H9 (cell line): Measurements from ENCODE around the gene SLC35F6. TPM values are rescaled to one million over a fixed set of nuclear protein-coding genes. Genes with fewer than 3 reads are reported as not detected.

Source experiments
- DNase-seq: peaks from one replicate; pipeline ENCODE4 v3.0.0-alpha.2; 2017
- H2AFZ ChIP-seq: one replicate; pipeline ENCODE4 v1.6.1; 2013; ENCODE audit warnings: mild to moderate bottlenecking, low read length, control low read depth, moderate library complexity
- H2AK5ac ChIP-seq: 2 replicates; pipeline ENCODE4 v1.6.1; 2013; ENCODE audit warnings: low read length, control low read depth, mixed read lengths; ENCODE audit not compliant: insufficient read length
- H2BK120ac ChIP-seq: one replicate; pipeline ENCODE4 v1.6.1; 2013; ENCODE audit warnings: low read depth, mild to moderate bottlenecking, low read length, control low read depth, inconsistent platforms; ENCODE audit not compliant: poor library complexity, severe bottlenecking
- H2BK12ac ChIP-seq: 2 replicates; pipeline ENCODE4 v1.6.1; 2013; ENCODE audit warnings: low read length, control low read depth, mixed read lengths, low read depth; ENCODE audit not compliant: insufficient read length
- H2BK15ac ChIP-seq: 2 replicates; pipeline ENCODE4 v1.6.1; 2013; ENCODE audit warnings: low read depth, low read length, control low read depth
- H2BK20ac ChIP-seq: one replicate; pipeline ENCODE4 v1.6.1; 2013; ENCODE audit warnings: low read depth, mild to moderate bottlenecking, low read length, control low read depth, inconsistent platforms; ENCODE audit not compliant: poor library complexity, severe bottlenecking
- H2BK5ac ChIP-seq: 2 replicates; pipeline ENCODE4 v1.6.1; 2013; ENCODE audit warnings: low read length, control low read depth, mixed read lengths; ENCODE audit not compliant: insufficient read length
- H3K14ac ChIP-seq: 2 replicates; pipeline ENCODE4 v1.6.1; 2013; ENCODE audit warnings: low read length, control low read depth; ENCODE audit not compliant: insufficient read depth
- H3K18ac ChIP-seq: 2 replicates; pipeline ENCODE4 v1.6.1; 2013; ENCODE audit warnings: low read depth, mild to moderate bottlenecking, mixed read lengths, low read length, control low read depth; ENCODE audit not compliant: insufficient read length
- H3K23ac ChIP-seq: 2 replicates; pipeline ENCODE4 v1.6.1; 2013; ENCODE audit warnings: low read length, control low read depth, mixed read lengths, low read depth; ENCODE audit not compliant: insufficient read length
- H3K23me2 ChIP-seq: 2 replicates; pipeline ENCODE4 v1.6.1; 2013; ENCODE audit warnings: low read depth, mild to moderate bottlenecking, mixed read lengths, low read length, control low read depth; ENCODE audit not compliant: insufficient read length, poor library complexity, severe bottlenecking
- H3K27ac ChIP-seq: 2 replicates; pipeline ENCODE4 v1.5.1; 2013; ENCODE audit warnings: low read length, control low read depth, mixed read lengths, low read depth; ENCODE audit not compliant: insufficient read length
- H3K27me3 ChIP-seq: 2 replicates; pipeline ENCODE4 v1.6.1; 2013; ENCODE audit warnings: low read length, control low read depth, inconsistent platforms; ENCODE audit not compliant: insufficient read depth
- H3K4ac ChIP-seq: 2 replicates; pipeline ENCODE4 v1.6.1; 2013; ENCODE audit warnings: low read depth, mild to moderate bottlenecking, control low read depth, inconsistent platforms, low read length, moderate library complexity
- H3K4me1 ChIP-seq: 2 replicates; pipeline ENCODE4 v1.6.1; 2013; ENCODE audit warnings: low read length, control low read depth, inconsistent platforms; ENCODE audit not compliant: insufficient read depth
- H3K4me2 ChIP-seq: 2 replicates; pipeline ENCODE4 v1.6.1; 2013; ENCODE audit warnings: low read length, control low read depth, mixed read lengths; ENCODE audit not compliant: insufficient read length, insufficient read depth
- H3K56ac ChIP-seq: 2 replicates; pipeline ENCODE4 v1.6.1; 2013; ENCODE audit warnings: low read depth, mild to moderate bottlenecking, mixed read lengths, low read length, control low read depth; ENCODE audit not compliant: insufficient read length
- H3K79me1 ChIP-seq: 2 replicates; pipeline ENCODE4 v1.6.1; 2013; ENCODE audit warnings: low read depth, mild to moderate bottlenecking, moderate library complexity, low read length, control low read depth, inconsistent platforms; ENCODE audit not compliant: insufficient read depth, poor library complexity, severe bottlenecking
- H3K79me2 ChIP-seq: 2 replicates; pipeline ENCODE4 v1.6.1; 2013; ENCODE audit warnings: low read length, control low read depth, inconsistent platforms; ENCODE audit not compliant: insufficient read depth
- H3K9ac ChIP-seq: 2 replicates; pipeline ENCODE4 v1.6.1; 2013; ENCODE audit warnings: low read length, control low read depth, mixed read lengths; ENCODE audit not compliant: insufficient read length; ENCODE audit errors: extremely low read depth
- H3K9me3 ChIP-seq: one replicate; pipeline ENCODE4 v1.6.1; 2013; ENCODE audit warnings: low read depth, low read length, inconsistent platforms; ENCODE audit not compliant: control insufficient read depth
- H3T11ph ChIP-seq: one replicate; pipeline ENCODE4 v1.6.1; 2013; ENCODE audit warnings: mild to moderate bottlenecking, low read length, control low read depth, inconsistent platforms
- H4K20me1 ChIP-seq: one replicate; pipeline ENCODE4 v1.6.1; 2013; ENCODE audit not compliant: control insufficient read depth, insufficient read length, insufficient read depth
- H4K5ac ChIP-seq: 2 replicates; pipeline ENCODE4 v1.6.1; 2013; ENCODE audit warnings: low read depth, mild to moderate bottlenecking, mixed read lengths, low read length, control low read depth; ENCODE audit not compliant: insufficient read length
- H4K8ac ChIP-seq: replicated peaks from 2 replicates; pipeline ENCODE4 v1.6.1; 2013; ENCODE audit warnings: low read length, control low read depth, mixed read lengths, low read depth; ENCODE audit not compliant: insufficient read length
- H4K91ac ChIP-seq: 2 replicates; pipeline ENCODE4 v1.6.1; 2013; ENCODE audit warnings: low read depth, mild to moderate bottlenecking, moderate library complexity, mixed read lengths, low read length, control low read depth; ENCODE audit not compliant: insufficient read length
- H3K27ac Mint-ChIP-seq, 3 experiments: 2 replicates in 2 of 3; 3 replicates in 1 of 3; pipeline ENCODE4 v1.8.0; 2020 to 2021; ENCODE audit warnings: mixed read lengths in 3 of 3, mild to moderate bottlenecking in 1 of 3, moderate library complexity in 1 of 3
- H3K27me3 Mint-ChIP-seq: 2 replicates; pipeline ENCODE4 v1.8.0; 2021; ENCODE audit warnings: low read depth, mild to moderate bottlenecking, moderate library complexity, mixed read lengths
- H3K36me3 Mint-ChIP-seq, 3 experiments: 2 replicates in 2 of 3; 3 replicates in 1 of 3; pipeline ENCODE4 v1.8.0; 2020 to 2021; ENCODE audit warnings: low read depth in 3 of 3, mixed read lengths in 3 of 3; ENCODE audit not compliant: insufficient read depth in 1 of 3
- H3K4me1 Mint-ChIP-seq, 2 experiments: 2 replicates each; pipeline ENCODE4 v1.8.0; 2020; ENCODE audit warnings: mixed read lengths in 2 of 2
- H3K4me3 Mint-ChIP-seq, 2 experiments: 2 replicates in 1 of 2; 3 replicates in 1 of 2; pipeline ENCODE4 v1.8.0; 2020 to 2021; ENCODE audit warnings: mild to moderate bottlenecking in 2 of 2, mixed read lengths in 2 of 2, moderate library complexity in 1 of 2
- H3K9me3 Mint-ChIP-seq, 2 experiments: 2 replicates in 1 of 2; 3 replicates in 1 of 2; pipeline ENCODE4 v1.8.0; 2020; ENCODE audit warnings: mild to moderate bottlenecking in 2 of 2, mixed read lengths in 2 of 2, moderate library complexity in 1 of 2
- CTCF ChIP-seq: fragments of 200-600 bp; sonication (generic); conservative IDR thresholded peaks from 3 replicates; pipeline ENCODE4 v1.8.0; 2021; ENCODE audit warnings: antibody characterized with exemption, mild to moderate bottlenecking
- WGBS: extraction: QIAGEN DNeasy Blood & Tissue Kit; methylation state at CpG from one replicate; pipeline ENCODE4 v1.1.7; 2013; ENCODE audit warnings: missing lambda C conversion rate, low lambda C conversion rate, mixed read lengths; ENCODE audit not compliant: insufficient read length; ENCODE audit errors: extremely low coverage; 5-methylcytosine and 5-hydroxymethylcytosine counted together
- total RNA-seq: library from RNA; stranded (reverse); gene quantifications from 2 replicates; pipeline ENCODE4 v1.2.1, GENCODE V29; 2021

Gene SLC35F6
- total RNA-seq, 1 experiment from 2014 or later = 15.7 TPM

GRCh38 chr2:26822877-26823276 lies 58.8 kb downstream of the SLC35F6 start:
- no peak overlapping the region for H2BK5ac ChIP-seq
- H3K79me2 ChIP-seq = no peaks in the 10 kb centered on the region
- no peaks in the 10 kb centered on the region for H3K79me1 ChIP-seq
- no peaks in the 10 kb centered on the region for H3K4me1 ChIP-seq
- Mint-ChIP-seq H3K27ac (no peak overlapping the region), H3K4me3 (no peak overlapping the region), H3K4me1 (no peaks in the 10 kb centered on the region), H3K9me3 (no peaks in the 10 kb centered on the region), H3K27me3 (peaks cover 3% of the 10 kb centered on the region), H3K36me3 (no peaks in the 10 kb centered on the region; a peak in 1 of 7 replicates)
- H4K20me1 ChIP-seq = no peaks in the 10 kb centered on the region
- no peak for DNase-seq
- no peak for TF ChIP-seq CTCF
- no peak overlapping the region for H3K9ac ChIP-seq
- no peak overlapping the region for H3K23ac ChIP-seq
- H3K9me3 ChIP-seq = no peaks in the 10 kb centered on the region
- no peaks in the 10 kb centered on the region for H3K23me2 ChIP-seq
- H3K27ac ChIP-seq = no peak overlapping the region
- no peak overlapping the region for H4K5ac ChIP-seq
- no peak overlapping the region for H2AFZ ChIP-seq
- no peaks in the 10 kb centered on the region for H3K27me3 ChIP-seq
- H3K14ac ChIP-seq = no peak overlapping the region
- no peak overlapping the region for H2BK12ac ChIP-seq
- no peak overlapping the region for H2BK15ac ChIP-seq
- no peak overlapping the region for H2AK5ac ChIP-seq
- WGBS = no CpG with 5 or more reads among the region's 6 CpGs
- no peak overlapping the region for H3K56ac ChIP-seq
- no peak overlapping the region for H4K91ac ChIP-seq
- no peak overlapping the region for H3K4ac ChIP-seq
- no peak overlapping the region for H2BK20ac ChIP-seq
- H3T11ph ChIP-seq = no peak overlapping the region
- no peak overlapping the region for H2BK120ac ChIP-seq
- H4K8ac ChIP-seq = no peak overlapping the region
- H3K4me2 ChIP-seq = no peak overlapping the region
- no peak overlapping the region for H3K18ac ChIP-seq

Other genes starting within 250 kb of the SLC35F6 start
- not detected in 2 replicates for gene CIB4, start 122.9 kb upstream of the SLC35F6 start, total RNA-seq
- gene KCNK3, start 71.6 kb upstream of the SLC35F6 start, total RNA-seq = 0.09 TPM in 1 of 2 replicates, not detected in the other
- 19.3 and 21.4 TPM in 2 replicates for gene CENPA, start 21.8 kb downstream of the SLC35F6 start, total RNA-seq
- gene DPYSL5, start 83.8 kb downstream of the SLC35F6 start, total RNA-seq = 6.4 and 6.9 TPM in 2 replicates
- gene MAPRE3, start 206.4 kb downstream of the SLC35F6 start, total RNA-seq = 1.9 and 2.0 TPM in 2 replicates